ENCODE measurements around the gene NCLN. TPM values are rescaled to one million over a fixed set of nuclear protein-coding genes. Genes with fewer than 3 reads are reported as not detected.
"Not testable (repeated sequence)": the region's sequence is repeated elsewhere in the genome, so short reads cannot be mapped to it uniquely, and the experiment has no call there.

The NCLN gene
- total RNA-seq, 1 experiment from 2014 or later, result 143 TPM

DNA sequence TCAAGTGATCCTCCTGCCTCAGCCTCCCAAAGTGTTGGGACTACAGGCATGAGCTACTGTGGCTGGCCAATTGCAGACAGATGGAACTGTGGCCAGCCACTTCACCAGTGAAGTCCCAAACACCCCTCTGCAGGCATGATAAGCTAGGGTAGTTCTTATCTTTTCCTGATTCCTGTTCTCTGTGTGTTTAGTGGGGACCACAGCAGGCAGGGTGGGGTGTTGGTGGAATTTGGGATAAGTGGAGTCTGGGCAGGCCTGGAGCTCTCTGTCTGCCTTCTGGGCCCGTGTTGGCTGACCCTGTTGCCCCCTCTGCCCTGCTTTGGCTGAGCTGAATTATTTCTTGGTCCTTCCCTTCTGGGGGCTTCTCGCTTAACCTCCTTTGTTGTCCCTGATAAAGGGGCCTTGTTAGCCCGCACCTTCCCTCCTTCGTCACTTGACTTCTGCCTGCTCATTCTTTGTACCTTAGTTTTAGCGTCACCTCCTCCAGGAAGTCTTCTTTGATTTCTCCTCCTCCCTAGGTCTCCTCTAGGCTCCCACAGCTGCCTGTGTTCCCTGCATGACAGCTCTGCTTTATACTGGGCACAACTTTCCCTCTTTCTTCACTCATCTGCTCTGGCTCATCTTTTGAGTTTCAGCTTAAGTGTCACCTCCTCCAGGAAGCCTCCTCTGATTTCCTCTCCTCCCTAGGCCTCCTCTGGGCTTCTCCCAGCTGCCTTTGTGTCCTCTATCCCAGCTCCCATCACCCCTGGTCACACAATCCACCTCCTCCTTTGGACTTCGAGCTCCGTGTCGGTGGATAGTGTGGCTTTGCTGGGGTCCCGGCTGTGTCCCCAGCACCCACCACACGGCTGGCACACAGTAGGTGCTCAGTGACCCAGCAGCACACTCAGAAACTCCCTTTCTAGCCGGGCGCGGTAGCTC is 1.7 kb upstream of the NCLN start:
- no peak overlapping the region for H3K27ac ChIP-seq
- H3K36me3 ChIP-seq, result peaks cover 32% of the 10 kb centered on the region
- H3K4me1 ChIP-seq (replicated peaks), result peaks cover 26% of the 10 kb centered on the region
- H3K27me3 ChIP-seq (replicated peaks), result no peaks in the 10 kb centered on the region
- H3K4me3 ChIP-seq, result no peak overlapping the region
- no peaks in the 10 kb centered on the region for H3K9me3 ChIP-seq (replicated peaks)
- DNase-seq (ENCODE audit: low read depth in 1 of 2, low spot score in 2 of 2), result no peak

DNA sequence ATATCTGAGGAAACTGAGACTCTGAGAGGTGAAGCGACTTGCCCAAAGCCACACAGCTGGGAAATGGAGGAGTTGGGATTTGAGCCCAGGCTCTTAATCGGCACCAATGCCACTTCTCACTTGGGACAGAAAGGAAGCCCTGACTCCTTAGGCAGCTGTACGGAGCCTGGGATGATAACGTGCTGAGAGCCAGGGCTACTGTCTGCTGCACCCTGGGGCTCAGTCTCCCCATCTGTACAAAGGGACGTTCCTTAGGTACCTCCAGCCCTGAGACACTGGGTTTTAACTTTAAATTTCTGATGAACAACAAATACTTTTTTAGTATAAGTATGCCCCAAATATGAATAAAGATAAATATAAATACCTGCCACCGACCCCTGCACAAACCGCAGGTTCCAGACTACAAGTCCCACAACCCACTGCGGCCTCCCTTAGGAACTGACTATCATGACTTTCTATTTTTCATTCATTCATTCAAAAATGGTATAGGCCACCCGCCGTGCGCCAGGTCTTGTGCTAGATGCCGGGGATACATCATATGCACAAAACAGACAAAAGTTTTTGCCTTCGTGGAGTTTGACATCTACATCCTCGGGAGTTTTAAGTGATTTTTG is 776 bp upstream of the NCLN start:
- Histone ChIP-seq H3K27ac (peak overlapping the region; percentile 45), H3K4me1 (replicated peaks) (peaks cover 35% of the 10 kb centered on the region), H3K27me3 (replicated peaks) (no peaks in the 10 kb centered on the region), H3K9me3 (replicated peaks) (no peaks in the 10 kb centered on the region), H3K36me3 (peaks cover 42% of the 10 kb centered on the region), H3K4me3 (peak overlapping the region; percentile 98)
- peak in 1 of 2 experiments; percentile 72 for DNase-seq (ENCODE audit: low read depth in 1 of 2, low spot score in 2 of 2)

DNA sequence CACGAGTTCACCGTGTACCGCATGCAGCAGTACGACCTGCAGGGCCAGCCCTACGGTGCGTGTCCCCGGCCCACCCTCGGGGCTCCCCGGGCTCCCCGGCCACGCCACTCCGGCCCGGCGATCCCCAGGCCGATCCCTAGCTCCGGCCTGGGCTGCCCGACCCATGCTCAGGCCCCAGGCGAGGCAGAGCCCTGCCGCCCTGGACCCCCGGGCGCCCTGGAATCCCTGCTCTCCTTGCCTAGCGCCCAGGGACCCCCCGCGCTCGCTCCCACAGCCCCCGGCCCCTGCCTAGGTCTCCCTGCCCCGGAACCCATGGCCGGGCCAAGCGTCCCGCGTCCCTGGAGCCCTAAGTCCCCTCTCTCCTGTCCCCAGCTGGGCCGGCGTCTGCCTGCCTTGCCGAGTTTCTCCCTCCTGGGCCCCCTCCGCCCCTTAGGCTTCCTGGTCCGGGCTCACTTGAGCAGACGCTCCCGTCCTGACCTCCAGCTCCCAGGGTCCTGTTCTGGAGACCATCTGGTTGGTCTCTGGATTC is 494 bp downstream of the NCLN start:
- peak overlapping the region; percentile 98 for H3K4me3 ChIP-seq
- H3K27ac ChIP-seq, result peak overlapping the region; percentile 40
- H3K4me1 ChIP-seq (replicated peaks), result peaks cover 47% of the 10 kb centered on the region
- peaks cover 47% of the 10 kb centered on the region for H3K36me3 ChIP-seq
- H3K9me3 ChIP-seq (replicated peaks), result no peaks in the 10 kb centered on the region
- no peaks in the 10 kb centered on the region for H3K27me3 ChIP-seq (replicated peaks)
- no peak for DNase-seq (ENCODE audit: low read depth in 1 of 2, low spot score in 2 of 2)

DNA sequence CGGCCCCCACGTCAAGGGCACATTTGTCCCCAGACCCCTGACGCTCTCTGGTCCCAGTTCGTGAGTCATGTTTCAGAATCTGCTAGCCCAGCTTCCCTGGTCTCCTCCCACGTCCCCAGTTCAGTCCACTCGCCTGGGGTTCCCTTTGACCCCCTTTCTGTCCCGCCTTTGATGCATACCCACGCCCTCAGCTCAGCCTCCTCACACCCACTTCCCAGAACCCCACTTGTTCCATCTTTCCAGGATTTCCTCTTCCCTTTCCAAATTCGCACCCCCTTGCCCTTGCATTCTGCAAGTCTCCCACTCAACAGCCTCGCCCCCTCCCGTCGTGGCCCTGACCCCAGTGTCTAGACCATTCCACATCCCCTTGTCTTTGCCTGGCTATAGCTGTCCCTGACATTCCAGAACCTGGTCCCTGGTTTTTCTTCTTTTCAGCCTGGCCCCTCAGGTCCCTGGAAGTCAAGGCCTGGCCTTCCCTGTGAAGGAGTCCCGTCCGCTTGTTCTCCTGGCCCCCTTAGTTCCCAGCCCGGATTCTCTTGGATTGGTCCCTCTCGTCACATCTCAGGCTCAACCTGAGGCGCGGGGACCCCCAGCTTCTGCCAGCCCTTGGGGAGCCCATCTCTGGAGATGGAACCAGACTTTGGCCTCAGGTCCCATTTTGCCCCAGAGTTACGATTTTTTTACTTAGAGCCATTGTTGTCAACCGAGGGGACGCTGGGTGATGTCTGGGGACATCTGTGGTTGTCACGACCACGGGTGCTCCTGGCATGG is 1.3 kb downstream of the NCLN start:
- Histone ChIP-seq H3K4me3 (peak overlapping the region; percentile 98), H3K27me3 (replicated peaks) (no peaks in the 10 kb centered on the region), H3K4me1 (replicated peaks) (peaks cover 55% of the 10 kb centered on the region), H3K27ac (peak overlapping the region; percentile 40; the same call in 1 of the 2 replicates), H3K9me3 (replicated peaks) (no peaks in the 10 kb centered on the region), H3K36me3 (peaks cover 55% of the 10 kb centered on the region)
- no peak for DNase-seq (ENCODE audit: low read depth in 1 of 2, low spot score in 2 of 2)

DNA sequence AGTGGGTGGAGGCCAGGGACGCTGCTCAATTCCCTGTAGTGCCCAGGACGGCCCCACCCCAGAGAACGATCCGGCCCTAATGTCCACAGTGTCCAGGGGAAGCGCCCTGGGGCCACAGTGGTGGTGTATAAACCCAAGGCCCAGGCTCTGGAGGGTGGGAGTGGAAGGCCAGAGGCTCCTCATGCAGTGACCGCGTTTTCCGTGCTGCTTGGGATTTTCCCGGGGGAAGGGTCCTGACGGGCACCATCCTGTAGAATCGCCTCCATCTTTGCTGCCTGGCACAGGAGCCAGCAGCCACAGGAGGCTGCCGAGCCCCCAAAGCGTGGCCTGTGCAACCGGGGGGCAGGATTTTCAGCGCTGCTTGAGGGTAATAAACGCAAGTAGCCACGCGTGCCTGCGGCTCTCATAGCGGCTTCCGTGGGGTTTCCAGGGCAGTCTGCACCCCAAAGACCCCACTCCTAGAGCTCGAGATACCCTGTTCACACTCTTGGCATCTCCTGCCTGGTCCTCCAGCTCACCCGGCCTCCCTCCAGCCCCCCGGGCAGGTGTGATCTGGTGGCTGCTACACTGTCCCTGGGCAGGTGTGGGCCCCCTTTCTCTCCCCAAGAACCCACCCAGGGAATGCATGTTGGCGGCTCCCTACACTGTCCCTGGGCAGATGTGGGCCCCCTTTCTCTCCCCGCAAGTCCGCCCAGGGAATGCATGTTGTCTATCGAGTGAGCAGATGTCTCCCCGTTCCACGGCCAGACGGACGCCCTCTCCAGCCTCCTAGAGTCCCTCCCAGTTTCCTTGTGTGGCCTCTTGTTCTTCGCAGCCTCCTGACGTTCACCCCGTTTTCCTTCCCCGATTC is 2.2 kb downstream of the NCLN start:
- DNase-seq (ENCODE audit: low read depth in 1 of 2, low spot score in 2 of 2), result no peak
- peaks cover 61% of the 10 kb centered on the region for H3K4me1 ChIP-seq (replicated peaks)
- peaks cover 62% of the 10 kb centered on the region for H3K36me3 ChIP-seq
- no peak overlapping the region for H3K4me3 ChIP-seq
- no peak overlapping the region for H3K27ac ChIP-seq
- no peaks in the 10 kb centered on the region for H3K9me3 ChIP-seq (replicated peaks)
- no peaks in the 10 kb centered on the region for H3K27me3 ChIP-seq (replicated peaks)

DNA sequence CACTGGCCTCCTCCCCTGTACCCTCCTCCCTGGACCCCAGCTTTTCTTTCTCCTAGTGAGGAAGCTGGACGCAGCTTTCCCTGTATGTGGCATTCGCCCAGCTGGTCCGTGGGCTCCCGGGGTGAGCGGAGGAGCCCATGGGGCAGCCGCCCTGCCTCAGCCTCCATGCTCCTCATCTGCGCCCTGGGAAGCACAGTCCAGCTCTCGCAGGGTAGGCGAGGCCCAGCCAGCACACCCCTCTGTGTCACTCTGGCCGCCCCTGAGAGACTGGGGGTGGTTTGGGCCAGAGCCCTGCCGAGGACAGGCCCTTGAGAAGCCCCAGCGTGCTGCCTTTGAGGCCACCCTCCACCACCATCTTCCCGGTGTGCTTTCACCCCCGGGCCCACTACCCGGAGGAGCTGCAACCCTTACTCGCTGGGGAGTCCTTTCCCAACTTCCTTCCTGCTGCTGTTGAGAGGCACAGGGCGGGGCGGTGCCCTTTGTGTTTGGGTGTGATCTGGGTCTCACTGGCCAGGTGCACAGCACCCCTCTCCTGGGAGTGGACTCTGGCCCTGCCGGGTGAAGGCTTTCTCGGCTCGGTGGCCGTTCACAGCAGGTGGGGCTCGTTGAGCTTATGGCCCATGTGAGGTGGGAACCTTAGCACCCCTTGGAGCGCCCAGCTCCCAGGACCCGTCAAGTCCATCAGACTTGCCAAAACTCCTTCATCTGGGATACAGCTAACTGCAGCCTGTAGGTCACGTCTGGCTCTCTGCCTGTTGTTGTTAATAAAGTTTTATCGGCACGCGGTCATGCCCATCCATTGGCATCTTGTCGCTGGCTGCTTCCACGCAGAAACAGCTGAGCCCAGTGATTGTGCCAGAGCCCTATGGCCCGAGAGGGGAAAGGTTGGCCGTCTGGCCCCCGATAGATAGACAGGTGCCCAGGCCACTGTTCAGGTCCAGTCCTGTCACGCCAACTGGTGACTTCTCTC is 3.2 kb downstream of the NCLN start:
- no peak for DNase-seq (ENCODE audit: low read depth in 1 of 2, low spot score in 2 of 2)
- no peaks in the 10 kb centered on the region for H3K27me3 ChIP-seq (replicated peaks)
- H3K4me1 ChIP-seq (replicated peaks), result peaks cover 61% of the 10 kb centered on the region
- H3K4me3 ChIP-seq, result no peak overlapping the region
- H3K27ac ChIP-seq, result peak overlapping the region; percentile 87
- H3K9me3 ChIP-seq (replicated peaks), result no peaks in the 10 kb centered on the region
- peaks cover 71% of the 10 kb centered on the region for H3K36me3 ChIP-seq

DNA sequence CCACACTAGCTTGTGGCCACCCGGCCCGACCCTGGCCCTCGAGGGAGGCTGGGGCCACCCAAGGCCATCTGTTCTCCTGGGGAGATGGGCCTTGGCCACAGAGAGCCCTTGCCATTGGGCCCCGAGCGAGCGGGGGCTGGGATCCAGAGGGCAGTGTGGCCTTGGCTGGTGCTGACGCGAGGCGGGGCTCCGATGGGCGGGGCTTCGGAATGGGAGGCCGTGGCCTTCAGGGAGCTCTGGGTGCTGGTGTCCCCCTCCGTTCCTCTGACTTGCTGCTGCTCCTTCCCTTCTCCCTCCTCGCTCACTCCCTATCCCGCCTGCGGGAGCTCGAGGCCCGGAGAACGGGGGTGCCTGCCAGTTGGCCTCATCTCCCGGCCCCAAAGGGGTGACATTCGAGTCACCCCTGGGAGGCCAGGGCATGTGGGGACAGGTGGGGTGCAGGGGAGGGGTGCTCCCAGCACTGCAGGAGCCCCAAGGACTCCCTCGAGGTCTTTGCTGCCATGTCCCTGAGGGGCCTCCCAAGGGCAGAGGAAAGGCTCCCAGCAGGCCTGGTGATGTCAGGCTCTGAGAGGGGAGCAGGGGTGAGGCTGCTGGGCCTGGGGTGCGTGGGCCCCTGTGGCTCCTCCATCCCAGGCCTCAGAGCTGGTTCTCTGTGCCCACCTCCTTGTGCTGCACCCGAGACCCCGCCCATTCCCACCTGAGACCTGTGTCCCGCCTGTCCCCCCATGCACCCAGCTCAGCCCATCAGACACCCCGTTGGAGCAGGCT is 4.2 kb downstream of the NCLN start:
- DNase-seq (ENCODE audit: low read depth in 1 of 2, low spot score in 2 of 2), result peak; percentile 30 to 81
- peak overlapping the region; percentile 18 for H3K4me3 ChIP-seq
- peaks cover 80% of the 10 kb centered on the region for H3K36me3 ChIP-seq
- H3K4me1 ChIP-seq (replicated peaks), result peaks cover 59% of the 10 kb centered on the region
- H3K9me3 ChIP-seq (replicated peaks), result no peaks in the 10 kb centered on the region
- H3K27ac ChIP-seq, result peak overlapping the region; percentile 87
- H3K27me3 ChIP-seq (replicated peaks), result no peaks in the 10 kb centered on the region

DNA sequence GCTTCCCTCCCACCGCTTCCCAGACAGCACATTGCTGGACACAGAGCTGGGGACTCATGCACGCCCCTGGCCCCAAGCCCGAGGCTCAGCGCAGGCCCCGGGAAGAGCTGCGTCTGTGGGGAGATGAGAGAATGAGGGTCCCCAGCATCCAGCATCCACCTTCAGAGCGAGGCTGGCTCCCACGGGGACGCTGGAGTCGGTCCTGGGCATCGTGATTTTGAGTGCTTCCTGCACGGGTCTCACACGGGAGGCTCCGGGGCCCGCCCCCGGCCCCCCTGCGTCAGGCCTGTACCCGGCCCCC is 4.7 kb downstream of the NCLN start:
- H3K27me3 ChIP-seq (replicated peaks), result no peaks in the 10 kb centered on the region
- H3K4me3 ChIP-seq, result peak overlapping the region; percentile 18
- H3K9me3 ChIP-seq (replicated peaks), result no peaks in the 10 kb centered on the region
- no peak for DNase-seq (ENCODE audit: low read depth in 1 of 2, low spot score in 2 of 2)
- H3K27ac ChIP-seq, result peak overlapping the region; percentile 87
- peaks cover 59% of the 10 kb centered on the region for H3K4me1 ChIP-seq (replicated peaks)
- peaks cover 86% of the 10 kb centered on the region for H3K36me3 ChIP-seq

DNA sequence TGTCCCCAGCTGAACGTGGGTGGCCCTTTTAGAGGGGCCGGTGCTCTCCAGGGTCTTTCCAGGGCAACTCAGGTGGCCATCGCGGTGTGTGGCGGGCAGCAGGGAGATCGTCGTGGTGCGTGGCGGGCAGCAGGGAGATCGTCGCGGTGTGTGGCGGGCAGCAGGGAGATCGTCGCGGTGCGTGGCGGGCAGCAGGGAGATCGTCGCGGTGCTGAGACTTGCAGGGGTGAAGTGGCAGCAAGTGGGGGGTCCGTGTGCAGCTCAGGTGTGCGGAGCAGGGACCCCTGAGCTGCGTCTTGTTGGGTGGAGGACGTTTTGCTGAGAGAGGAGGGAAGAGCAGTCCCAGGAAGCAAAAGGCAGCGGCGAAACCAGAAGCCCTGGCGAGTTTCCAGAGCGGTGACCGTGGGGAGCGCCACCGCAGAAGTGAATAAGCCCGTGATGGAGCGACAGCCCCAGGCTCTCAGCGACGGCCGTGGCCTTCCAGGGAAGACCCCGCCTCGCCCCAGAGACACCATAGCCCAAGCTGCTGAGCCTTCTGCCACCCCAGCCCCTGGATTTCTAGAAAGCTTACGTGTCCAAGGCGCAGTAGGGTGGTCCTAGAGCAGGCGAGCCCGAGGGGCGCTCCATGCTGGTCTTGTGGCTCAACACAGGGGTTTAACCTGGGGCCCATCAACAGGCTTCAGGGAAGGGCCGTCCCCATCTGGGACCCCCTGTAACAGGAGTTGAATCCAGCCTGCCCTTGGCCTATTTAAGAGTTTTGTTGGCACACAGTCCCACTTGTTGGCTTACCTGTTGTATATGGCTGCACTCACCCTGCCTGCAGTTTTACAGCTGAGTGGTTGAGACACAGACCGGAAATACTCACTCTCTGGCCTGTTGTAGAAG is 5.4 kb downstream of the NCLN start:
- H3K36me3 ChIP-seq, result peaks cover 89% of the 10 kb centered on the region
- no peaks in the 10 kb centered on the region for H3K27me3 ChIP-seq (replicated peaks)
- peak overlapping the region; percentile 89 for H3K27ac ChIP-seq
- peak overlapping the region; percentile 5; the same call in 1 of the 2 replicates for H3K4me3 ChIP-seq
- DNase-seq (ENCODE audit: low read depth in 1 of 2, low spot score in 2 of 2), result peak; percentile 99
- H3K9me3 ChIP-seq (replicated peaks), result no peaks in the 10 kb centered on the region
- H3K4me1 ChIP-seq (replicated peaks), result peaks cover 61% of the 10 kb centered on the region

DNA sequence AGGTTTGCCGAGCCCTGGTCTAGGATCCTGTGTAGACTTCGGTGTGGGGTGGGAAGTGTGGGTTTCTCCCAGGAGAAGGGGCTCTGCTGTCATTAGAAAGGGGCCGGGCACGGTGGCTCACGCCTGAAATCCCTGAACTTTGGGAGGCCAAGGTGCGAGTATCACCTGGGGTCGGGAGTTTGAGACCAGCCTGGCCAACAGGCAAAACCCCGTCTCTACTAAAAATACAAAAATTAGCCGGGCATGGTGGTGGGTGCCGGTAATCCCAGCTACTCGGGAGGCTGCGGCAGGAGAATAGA is 6.0 kb downstream of the NCLN start:
- not testable (repeated sequence) for H3K27me3 ChIP-seq (replicated peaks); H3K9me3 ChIP-seq (replicated peaks); DNase-seq (ENCODE audit: low read depth in 1 of 2, low spot score in 2 of 2); H3K4me3 ChIP-seq
- Histone ChIP-seq H3K36me3 (peaks cover 89% of the 10 kb centered on the region), H3K4me1 (replicated peaks) (peaks cover 65% of the 10 kb centered on the region), H3K27ac (peak overlapping the region; percentile 89)

DNA sequence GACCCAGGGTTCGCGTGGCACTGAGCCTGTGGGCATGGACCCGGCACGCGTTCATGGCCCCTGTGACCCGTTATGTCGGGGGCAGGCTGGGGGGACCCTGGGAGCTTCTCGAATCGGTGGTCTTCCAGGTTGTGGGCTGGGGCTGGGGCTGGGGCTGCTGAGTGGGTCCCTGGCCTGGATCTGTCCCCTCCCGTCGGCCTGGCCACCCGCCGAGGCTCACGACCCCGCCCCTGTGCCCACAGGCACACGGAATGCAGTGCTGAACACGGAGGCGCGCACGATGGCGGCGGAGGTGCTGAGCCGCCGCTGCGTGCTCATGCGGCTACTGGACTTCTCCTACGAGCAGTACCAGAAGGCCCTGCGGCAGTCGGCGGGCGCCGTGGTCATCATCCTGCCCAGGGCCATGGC is 6.5 kb downstream of the NCLN start:
- Histone ChIP-seq H3K27me3 (replicated peaks) (no peaks in the 10 kb centered on the region), H3K9me3 (replicated peaks) (no peaks in the 10 kb centered on the region), H3K4me3 (no peak overlapping the region), H3K27ac (peak overlapping the region; percentile 89), H3K36me3 (peaks cover 89% of the 10 kb centered on the region), H3K4me1 (replicated peaks) (peaks cover 65% of the 10 kb centered on the region)
- no peak for DNase-seq (ENCODE audit: low read depth in 1 of 2, low spot score in 2 of 2)
